Endothelial cell of umbilical vein (primary cell): ENCODE results near the gene CTBP1. TPM values are rescaled to one million over a fixed set of nuclear protein-coding genes. Genes with fewer than 3 reads are reported as not detected.
A peak's percentile ranks its signal among the peaks of the same experiment; 100 is the strongest.

ENCODE experiments used
- BruUV-seq: library from RNA; stranded (reverse); fragments of 400-500 nt; replicated peaks from 2 replicates; lab custom pipeline; 2021; lab: Mats Ljungman, UMichigan
- CTCF ChIA-PET: fragments of 300-600, 350-600 bp; sonication (Branson Sonifier 250); formaldehyde crosslinking; loops from one replicate; lab custom pipeline; 2021; ENCODE audit warnings: antibody characterized with exemption, inconsistent platforms; lab: Charles Lee
- POLR2A ChIA-PET: fragments of 300-600, 350-600 bp; sonication (Branson Sonifier 250); formaldehyde crosslinking; loops from one replicate; lab custom pipeline; 2021; ENCODE audit warnings: antibody characterized with exemption, inconsistent platforms; lab: Charles Lee
- DNase-seq: peaks from one replicate; pipeline ENCODE4 v3.0.0-alpha.2; 2011; ENCODE audit warnings: low read depth, low spot score
- FAIRE-seq: peaks from 2 replicates; lab custom pipeline; 2011; peaks lifted over from hg19 to GRCh38; lab: Jason Lieb, UNC
- H2AFZ ChIP-seq: 2 replicates; pipeline ENCODE4 v1.6.0; 2012; ENCODE audit warnings: low read depth, low read length, control low read depth, inconsistent platforms
- H3K27ac ChIP-seq: 2 replicates; pipeline ENCODE4 v1.5.1; 2011; ENCODE audit warnings: low read depth, mild to moderate bottlenecking, control low read depth, low read length, moderate library complexity; ENCODE audit not compliant: insufficient read depth
- H3K27me3 ChIP-seq, 2 experiments: 2 replicates each; pipeline versions ENCODE4 v1.6.0 to v1.6.1; 2011; ENCODE audit warnings: low read length in 2 of 2, mixed read lengths in 1 of 2; ENCODE audit not compliant: control insufficient read depth in 2 of 2, insufficient read depth in 2 of 2
- H3K36me3 ChIP-seq, 2 experiments: 2 replicates in 1 of 2; 3 replicates in 1 of 2; pipeline ENCODE4 v1.5.1; 2011; ENCODE audit warnings: low read length in 2 of 2, mild to moderate bottlenecking in 1 of 2, moderate library complexity in 1 of 2; ENCODE audit not compliant: control insufficient read depth in 2 of 2, insufficient read depth in 2 of 2; ENCODE audit errors: extremely low read depth in 1 of 2
- H3K4me1 ChIP-seq: 3 replicates; pipeline ENCODE4 v1.5.1; 2011; ENCODE audit warnings: mild to moderate bottlenecking, low read length; ENCODE audit not compliant: control insufficient read depth, insufficient read depth; ENCODE audit errors: extremely low read depth
- H3K4me2 ChIP-seq: 2 replicates; pipeline ENCODE4 v1.6.1; 2011; ENCODE audit warnings: low read length, control low read depth, mixed read lengths; ENCODE audit not compliant: insufficient read depth
- H3K4me3 ChIP-seq, 3 experiments: fragments of 200-600 bp in 1 of 3; sonication (generic), shearing (Covaris generic) in 1 of 3; replicated peaks in 1 of 3; 2 replicates each; pipeline ENCODE4 v1.5.1; 2011 to 2016; ENCODE audit warnings: control low read depth in 3 of 3, low read length in 3 of 3, mild to moderate bottlenecking in 2 of 3, inconsistent platforms in 1 of 3, low read depth in 1 of 3, moderate library complexity in 1 of 3; ENCODE audit not compliant: insufficient read depth in 1 of 3
- H3K79me2 ChIP-seq: 2 replicates; pipeline ENCODE4 v1.6.0; 2012; ENCODE audit warnings: low read length, inconsistent platforms; ENCODE audit not compliant: control insufficient read depth, insufficient read depth
- H3K9ac ChIP-seq: replicated peaks from 2 replicates; pipeline ENCODE3; 2011; ENCODE audit warnings: low read length, control low read depth; ENCODE audit not compliant: insufficient read depth; ENCODE audit errors: extremely low read depth
- H3K9me1 ChIP-seq: replicated peaks from 3 replicates; pipeline ENCODE4 v1.6.0; 2011; ENCODE audit warnings: mild to moderate bottlenecking, low read length; ENCODE audit not compliant: control insufficient read depth, insufficient read depth; ENCODE audit errors: extremely low read depth
- H3K9me3 ChIP-seq: replicated peaks from 2 replicates; pipeline ENCODE4 v1.5.1; 2012; ENCODE audit warnings: low read length, inconsistent platforms; ENCODE audit not compliant: control insufficient read depth, insufficient read depth
- H4K20me1 ChIP-seq: replicated peaks from 2 replicates; pipeline ENCODE3; 2011; ENCODE audit warnings: mild to moderate bottlenecking, low read length; ENCODE audit not compliant: control insufficient read depth, insufficient read depth; ENCODE audit errors: extremely low read depth
- CTCF ChIP-seq, 2 donors: IDR thresholded peaks; 1 replicate in 1 of 2; 2 replicates in 1 of 2; pipeline ENCODE4 v1.5.1; 2011; ENCODE audit warnings: low read length in 2 of 2, mild to moderate bottlenecking in 2 of 2, moderate library complexity in 2 of 2, control low read depth in 1 of 2, inconsistent platforms in 1 of 2, low read depth in 1 of 2; ENCODE audit not compliant: insufficient read depth in 1 of 2; ENCODE audit errors: extremely low read depth in 1 of 2
- EZH2 ChIP-seq: IDR thresholded peaks from 2 replicates; pipeline ENCODE4 v1.6.1; 2012; ENCODE audit warnings: borderline replicate concordance, low read depth, mild to moderate bottlenecking, moderate library complexity, low read length, inconsistent platforms; ENCODE audit not compliant: severe bottlenecking
- FOS ChIP-seq: IDR thresholded peaks from 2 replicates; pipeline ENCODE4 v1.6.1; 2011; ENCODE audit warnings: mild to moderate bottlenecking, low read length, moderate library complexity, borderline replicate concordance; ENCODE audit not compliant: insufficient read depth
- GATA2 ChIP-seq: IDR thresholded peaks from 2 replicates; pipeline ENCODE4 v1.7.0; 2011; ENCODE audit warnings: low read depth, mild to moderate bottlenecking, moderate library complexity, mixed read lengths, low read length; ENCODE audit not compliant: insufficient read length, insufficient read depth
- JUN ChIP-seq: IDR thresholded peaks from 2 replicates; pipeline ENCODE4 v1.6.1; 2011; ENCODE audit warnings: borderline replicate concordance, low read depth; ENCODE audit not compliant: insufficient read length, insufficient read depth
- MYC ChIP-seq: IDR thresholded peaks from one replicate; pipeline ENCODE4 v1.6.1; 2011; ENCODE audit warnings: mild to moderate bottlenecking, low read depth, low read length
- POLR2A ChIP-seq: IDR thresholded peaks from 2 replicates; pipeline ENCODE4 v1.6.1; 2012; ENCODE audit warnings: low read depth, mild to moderate bottlenecking, control low read depth, low read length
- POLR2AphosphoS5 ChIP-seq: IDR thresholded peaks from 2 replicates; pipeline ENCODE4 v1.6.1; 2012; ENCODE audit warnings: low read depth, mild to moderate bottlenecking, control low read depth, low read length, moderate library complexity; ENCODE audit not compliant: insufficient read depth
- dilution Hi-C: fragments of 300-500 bp; cut with MboI; formaldehyde crosslinking; loops from one replicate; pipeline ENCODE4 v1.15.0; 2019; ENCODE audit warnings: low sequenced_read_pairs; ENCODE audit not compliant: extremely low pct_ligation_motif_present
- intact Hi-C: fragments of 100-400 bp; cut with micrococcal nuclease; formaldehyde crosslinking; loops from one replicate; pipeline ENCODE4 v1.10.0; 2022
- polyA plus RNA-seq, 4 experiments: library from polyadenylated mRNA; depleted of rRNA in 3 of 4; stranded (reverse) in 3 of 4; unstranded in 1 of 4; fragments of >200 nt; gene quantifications; 2 replicates each; pipeline versions ENCODE4 v1.2.1 to v1.2.3, GENCODE V29; 2011 to 2012; ENCODE audit warnings: missing spikeins in 1 of 4
- total RNA-seq: library from RNA; stranded (reverse); gene quantifications from 2 replicates; pipeline ENCODE4 v1.2.3, GENCODE V29; 2021
- TF ChIP-seq, protein P1 (sequence below): IDR thresholded peaks from 2 replicates; pipeline ENCODE4 v1.6.1; 2011; ENCODE audit not compliant: insufficient read depth, insufficient read length

CTBP1 gene
- total and polyA plus RNA-seq, 2 donors (not counting 3 experiments of a cell fraction or from before 2014, with no cell fraction given) = 165 to 167 TPM

GRCh38 chr4:1234309-1234695 is 14.6 kb downstream of the CTBP1 start:
- FAIRE-seq (no peak), DNase-seq (peak; percentile 20)
- Histone ChIP-seq H3K9me1 (no peaks in the 10 kb centered on the region), H3K27me3 (no peaks in the 10 kb centered on the region), H3K4me2 (no peak overlapping the region), H2AFZ (no peak overlapping the region), H3K79me2 (peaks cover 13% of the 10 kb centered on the region), H4K20me1 (no peaks in the 10 kb centered on the region), H3K9me3 (no peaks in the 10 kb centered on the region), H3K27ac (peak overlapping the region; percentile 84), H3K36me3 (peaks cover 3 to 50% of the 10 kb centered on the region in 2 experiments), H3K4me3 (no peak overlapping the region), H3K4me1 (peaks cover 22% of the 10 kb centered on the region), H3K9ac (no peak overlapping the region)
- intact Hi-C loops (no loop called here), dilution Hi-C loops (no loop called here)
- ChIA-PET POLR2A (interaction anchor here (1.7 kb wide), 1 partner anchor 15 kb away, joined by 4 read pairs; the partner anchor contains the start of gene CTBP1), CTCF (interaction anchor here (1.2 to 1.8 kb wide), 8 partner anchors 9 to 191 kb away, joined by 3 to 9 read pairs (median 6); no protein-coding TSS in a partner anchor)
- BruUV-seq = no TSS peak
- TF ChIP-seq MYC (no peak), EZH2 (no peak), CTCF (IDR thresholded peaks at IDR 0.05; ENCODE audit: extremely low read depth in 1 of 2, insufficient read depth in 1 of 2, low read depth in 1 of 2, low read length in 2 of 2) (no peak), JUN (no peak), FOS (no peak), POLR2A (no peak), GATA2 (no peak), POLR2AphosphoS5 (no peak)
- TF ChIP-seq, protein P1, sequence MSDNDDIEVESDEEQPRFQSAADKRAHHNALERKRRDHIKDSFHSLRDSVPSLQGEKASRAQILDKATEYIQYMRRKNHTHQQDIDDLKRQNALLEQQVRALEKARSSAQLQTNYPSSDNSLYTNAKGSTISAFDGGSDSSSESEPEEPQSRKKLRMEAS = no peak
